PC-9 (cell line): ENCODE results near the gene DGKZ. TPM values are rescaled to one million over a fixed set of nuclear protein-coding genes. Genes with fewer than 3 reads are reported as not detected.

Source experiments
- BruUV-seq: library from RNA; stranded (reverse); fragments of 400-500 nt; replicated peaks from 2 replicates; lab custom pipeline; 2021; lab: Mats Ljungman, UMichigan
- CTCF ChIA-PET: fragments of 300-600 bp; sonication (Branson Sonifier 250); formaldehyde crosslinking; loops from one replicate; lab custom pipeline; 2022; ENCODE audit warnings: antibody characterized with exemption; lab: Charles Lee
- POLR2A ChIA-PET: fragments of 300-600 bp; sonication (Branson Sonifier 250); formaldehyde crosslinking; loops from one replicate; lab custom pipeline; 2022; ENCODE audit warnings: antibody characterized with exemption; ENCODE audit not compliant: unreplicated experiment; lab: Charles Lee
- DNase-seq, 2 experiments: peaks; one replicate each; pipeline versions ENCODE4 v3.0.0 to v3.0.0-alpha.2; 2015 to 2022; ENCODE audit warnings: mixed read lengths in 1 of 2
- H2AFZ ChIP-seq: fragments of 200-600 bp; sonication (generic); 2 replicates; pipeline ENCODE4 v1.8.1; 2017; ENCODE audit warnings: antibody characterized with exemption
- H3F3A ChIP-seq: fragments of 200-600 bp; sonication (generic); 2 replicates; pipeline ENCODE4 v1.8.1; 2017; ENCODE audit warnings: antibody characterized with exemption, mild to moderate bottlenecking, low read depth; ENCODE audit not compliant: insufficient read depth
- H3K27ac ChIP-seq: fragments of 200-600 bp; sonication (generic); 2 replicates; pipeline ENCODE4 v1.6.1; 2016; ENCODE audit warnings: mixed run types
- H3K27me3 ChIP-seq: fragments of 200-600 bp; sonication (generic); 2 replicates; pipeline ENCODE4 v1.6.1; 2016; ENCODE audit warnings: low read depth, mixed run types; ENCODE audit not compliant: insufficient read depth
- H3K36me3 ChIP-seq: fragments of 200-600 bp; sonication (generic); 2 replicates; pipeline ENCODE4 v1.6.1; 2016; ENCODE audit warnings: low read depth, mixed run types
- H3K4me1 ChIP-seq: fragments of 200-600 bp; sonication (generic); replicated peaks from 2 replicates; pipeline ENCODE4 v1.6.1; 2016; ENCODE audit warnings: mixed run types; ENCODE audit not compliant: insufficient read depth
- H3K4me2 ChIP-seq: fragments of 200-600 bp; sonication (generic); 2 replicates; pipeline ENCODE4 v1.6.1; 2017; ENCODE audit warnings: mixed run types
- H3K4me3 ChIP-seq: fragments of 200-600 bp; sonication (generic); 2 replicates; pipeline ENCODE4 v1.6.1; 2016; ENCODE audit warnings: mixed run types
- H3K79me2 ChIP-seq: fragments of 200-600 bp; sonication (generic); 2 replicates; pipeline ENCODE4 v1.6.1; 2017; ENCODE audit warnings: low read depth, mixed run types
- H3K9me2 ChIP-seq: fragments of 200-600 bp; sonication (generic); 2 replicates; pipeline ENCODE4 v1.8.1; 2017; ENCODE audit warnings: mild to moderate bottlenecking; ENCODE audit not compliant: insufficient read depth
- H3K9me3 ChIP-seq: fragments of 200-600 bp; sonication (generic); 2 replicates; pipeline ENCODE4 v1.8.1; 2016; ENCODE audit warnings: low read depth; ENCODE audit not compliant: insufficient read depth
- H4K20me1 ChIP-seq: fragments of 200-600 bp; sonication (generic); 2 replicates; pipeline ENCODE4 v1.8.1; 2017; ENCODE audit not compliant: insufficient read depth
- EZH2 ChIP-seq: fragments of 200-600 bp; sonication (generic); IDR thresholded peaks from 2 replicates; pipeline ENCODE4 v1.8.0; 2017; ENCODE audit warnings: antibody characterized with exemption, low read depth
- intact Hi-C: fragments of 100-400 bp; cut with micrococcal nuclease; formaldehyde crosslinking; loops from one replicate; pipeline ENCODE4 v1.10.0; 2022; ENCODE audit not compliant: unreplicated experiment
- total RNA-seq: library from RNA; stranded (reverse); gene quantifications from 2 replicates; pipeline ENCODE4 v1.2.3, GENCODE V29; 2021
- TF ChIP-seq, protein P1 (sequence below): fragments of 200-600 bp; sonication (generic); conservative IDR thresholded peaks from 2 replicates; pipeline ENCODE4 v1.6.1; 2017; ENCODE audit warnings: mixed run types, antibody characterized with exemption, mild to moderate bottlenecking, moderate library complexity

Gene DGKZ
- total RNA-seq, 1 experiment from 2014 or later: 49.3 TPM

DNA sequence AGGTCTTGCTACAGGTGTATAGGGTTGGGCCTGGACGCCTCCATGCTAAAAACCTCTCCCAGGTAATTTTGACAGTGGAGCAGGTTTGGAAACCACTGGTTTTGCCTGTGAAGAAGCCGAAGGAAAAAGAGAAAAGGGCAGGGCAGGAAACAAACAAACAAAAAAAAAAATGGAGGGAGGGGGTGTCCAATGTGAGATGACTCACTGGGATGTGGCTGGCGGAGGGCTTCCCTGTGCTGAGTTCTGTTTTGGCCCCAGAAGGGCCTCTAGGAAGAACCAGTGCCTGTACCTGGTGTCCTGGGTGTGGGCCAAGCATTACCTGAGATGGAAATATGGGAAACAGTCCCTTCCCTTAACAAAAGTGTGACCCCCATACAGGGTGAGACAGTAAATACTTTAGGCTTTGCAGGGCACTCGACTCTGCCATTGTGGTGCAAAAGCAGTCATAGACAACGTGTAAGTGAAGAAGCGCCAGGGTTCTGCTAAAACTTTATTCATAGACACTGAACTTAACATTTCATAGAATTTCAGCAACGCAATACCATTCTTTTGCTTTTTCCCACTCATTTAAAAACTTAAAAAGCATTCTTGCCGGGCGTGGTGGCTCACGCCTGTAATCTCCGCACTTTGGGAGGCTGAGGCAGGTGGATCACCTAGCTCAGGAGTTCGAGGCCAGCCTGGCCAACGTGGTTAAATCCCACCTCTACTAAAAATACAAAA is 9.5 kb upstream of the DGKZ start:
- Histone ChIP-seq H3K27me3 (no peaks in the 10 kb centered on the region), H3K9me3 (no peaks in the 10 kb centered on the region), H3K4me1 (peaks cover 64% of the 10 kb centered on the region), H3K4me2 (peak overlapping the region; percentile 86), H3K9me2 (no peaks in the 10 kb centered on the region), H3F3A (peaks cover 55% of the 10 kb centered on the region), H3K27ac (peak overlapping the region; percentile 79), H2AFZ (no peak overlapping the region), H3K4me3 (no peak overlapping the region), H3K36me3 (no peaks in the 10 kb centered on the region), H3K79me2 (no peaks in the 10 kb centered on the region), H4K20me1 (no peaks in the 10 kb centered on the region)
- POLR2A ChIA-PET: interaction anchor here (0.7 kb wide), 1 partner anchor 42 kb away, joined by 16 read pairs; no protein-coding TSS in a partner anchor
- no peak for TF ChIP-seq EZH2
- TF ChIP-seq, protein P1, sequence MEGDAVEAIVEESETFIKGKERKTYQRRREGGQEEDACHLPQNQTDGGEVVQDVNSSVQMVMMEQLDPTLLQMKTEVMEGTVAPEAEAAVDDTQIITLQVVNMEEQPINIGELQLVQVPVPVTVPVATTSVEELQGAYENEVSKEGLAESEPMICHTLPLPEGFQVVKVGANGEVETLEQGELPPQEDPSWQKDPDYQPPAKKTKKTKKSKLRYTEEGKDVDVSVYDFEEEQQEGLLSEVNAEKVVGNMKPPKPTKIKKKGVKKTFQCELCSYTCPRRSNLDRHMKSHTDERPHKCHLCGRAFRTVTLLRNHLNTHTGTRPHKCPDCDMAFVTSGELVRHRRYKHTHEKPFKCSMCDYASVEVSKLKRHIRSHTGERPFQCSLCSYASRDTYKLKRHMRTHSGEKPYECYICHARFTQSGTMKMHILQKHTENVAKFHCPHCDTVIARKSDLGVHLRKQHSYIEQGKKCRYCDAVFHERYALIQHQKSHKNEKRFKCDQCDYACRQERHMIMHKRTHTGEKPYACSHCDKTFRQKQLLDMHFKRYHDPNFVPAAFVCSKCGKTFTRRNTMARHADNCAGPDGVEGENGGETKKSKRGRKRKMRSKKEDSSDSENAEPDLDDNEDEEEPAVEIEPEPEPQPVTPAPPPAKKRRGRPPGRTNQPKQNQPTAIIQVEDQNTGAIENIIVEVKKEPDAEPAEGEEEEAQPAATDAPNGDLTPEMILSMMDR: no peak
- CTCF ChIA-PET: no interaction called here
- peak in 1 of 2 experiments; percentile 79 for DNase-seq
- no TSS peak for BruUV-seq
- intact Hi-C loops: no loop called here

DNA sequence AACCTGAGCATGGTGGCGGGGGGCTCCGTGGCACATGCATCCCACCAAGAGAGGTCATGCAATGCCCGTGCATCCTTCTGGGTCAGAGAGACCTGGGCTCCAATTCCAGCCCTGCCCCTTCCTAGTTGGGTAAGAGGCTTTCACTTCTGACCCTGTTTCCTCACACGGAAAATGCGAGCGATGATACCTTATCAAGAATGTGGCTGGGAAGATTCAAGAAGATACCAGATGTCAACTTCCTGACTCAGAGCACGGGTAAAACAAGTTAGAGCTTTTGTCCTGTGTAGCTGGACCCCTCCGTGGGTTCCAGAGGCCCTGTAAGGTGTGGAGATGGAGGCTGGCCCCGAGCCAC is 8.7 kb upstream of the DGKZ start:
- peaks cover 73% of the 10 kb centered on the region for H3K4me1 ChIP-seq
- BruUV-seq: no TSS peak

DNA sequence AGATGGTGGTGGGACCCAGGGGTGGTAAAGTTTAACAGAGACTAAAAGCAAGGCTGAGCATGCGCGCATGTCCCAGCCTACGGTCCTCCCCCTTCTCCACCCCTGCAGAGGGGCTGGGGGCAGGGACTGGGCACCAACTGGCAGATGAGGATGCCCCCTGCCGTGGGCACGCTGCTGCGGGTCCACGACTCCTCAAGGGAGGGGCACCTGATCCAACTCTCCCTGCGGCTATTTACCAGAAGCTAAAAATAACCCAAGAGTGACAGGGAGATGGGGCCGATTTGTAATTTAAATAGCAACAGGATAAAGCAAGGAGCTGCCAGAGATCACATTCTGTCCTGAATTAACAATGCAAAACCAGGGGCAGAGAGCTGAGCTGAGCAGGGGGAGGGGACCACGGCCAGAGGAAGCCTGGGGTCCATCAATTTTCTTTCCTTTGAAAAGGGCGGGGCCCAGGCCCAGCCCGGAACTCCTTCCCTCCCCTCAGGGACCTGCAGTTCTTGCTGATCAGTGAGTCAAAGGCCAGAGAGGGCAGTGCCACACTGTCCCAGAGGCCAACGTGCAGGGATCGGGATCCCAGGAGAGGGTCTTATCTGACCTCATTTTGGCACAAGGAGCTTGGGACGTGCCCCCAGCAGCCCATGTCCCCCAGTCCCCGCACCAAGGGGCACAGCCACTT is 8.1 kb upstream of the DGKZ start:
- Histone ChIP-seq H3K9me2 (no peaks in the 10 kb centered on the region), H3K4me2 (peak overlapping the region; percentile 86), H3K4me1 (peaks cover 77% of the 10 kb centered on the region), H4K20me1 (no peaks in the 10 kb centered on the region), H2AFZ (peak overlapping the region; percentile 68), H3K4me3 (peak overlapping the region; percentile 49), H3K27me3 (no peaks in the 10 kb centered on the region), H3K27ac (peak overlapping the region; percentile 79), H3K79me2 (no peaks in the 10 kb centered on the region), H3F3A (peaks cover 52% of the 10 kb centered on the region), H3K36me3 (no peaks in the 10 kb centered on the region), H3K9me3 (no peaks in the 10 kb centered on the region)
- POLR2A ChIA-PET: interaction anchor here (0.6 to 1.1 kb wide), 2 partner anchors 49 to 100 kb away, joined by 3 read pairs; no protein-coding TSS in a partner anchor
- intact Hi-C loops: no loop called here
- CTCF ChIA-PET: interaction anchor here (0.6 to 1.1 kb wide), 4 partner anchors 9 to 322 kb away, joined by 3 to 10 read pairs (median 4); no protein-coding TSS in a partner anchor
- no peak for TF ChIP-seq EZH2
- TF ChIP-seq, protein P1: 0 out of 2 replicates have a peak, but pooled peaks have one; percentile 25
- peak; percentile 64 to 81 for DNase-seq
- no TSS peak for BruUV-seq

More for the DNA sequence above, 8.7 kb upstream of the DGKZ start:
- TF ChIP-seq, protein P1: no peak
- TF ChIP-seq EZH2: no peak
- Histone ChIP-seq H3K79me2 (no peaks in the 10 kb centered on the region), H2AFZ (peak overlapping the region; percentile 68), H3F3A (peaks cover 55% of the 10 kb centered on the region), H4K20me1 (no peaks in the 10 kb centered on the region), H3K9me2 (no peaks in the 10 kb centered on the region), H3K4me3 (peak overlapping the region; percentile 49), H3K27ac (peak overlapping the region; percentile 79), H3K9me3 (no peaks in the 10 kb centered on the region), H3K4me2 (peak overlapping the region; percentile 86), H3K27me3 (no peaks in the 10 kb centered on the region), H3K36me3 (no peaks in the 10 kb centered on the region)
- intact Hi-C loops: no loop called here
- peak in 1 of 2 experiments; percentile 88 for DNase-seq
- CTCF ChIA-PET: interaction anchor here (0.7 kb wide), 1 partner anchor 104 kb away, joined by 6 read pairs; no protein-coding TSS in a partner anchor
- POLR2A ChIA-PET: no interaction called here
